ENCODE results near the gene PTPRC. TPM values are rescaled to one million over a fixed set of nuclear protein-coding genes. Genes with fewer than 3 reads are reported as not detected.

Gene PTPRC
- total RNA-seq, 1 donor from 2014 or later, result 17.1 TPM

DNA sequence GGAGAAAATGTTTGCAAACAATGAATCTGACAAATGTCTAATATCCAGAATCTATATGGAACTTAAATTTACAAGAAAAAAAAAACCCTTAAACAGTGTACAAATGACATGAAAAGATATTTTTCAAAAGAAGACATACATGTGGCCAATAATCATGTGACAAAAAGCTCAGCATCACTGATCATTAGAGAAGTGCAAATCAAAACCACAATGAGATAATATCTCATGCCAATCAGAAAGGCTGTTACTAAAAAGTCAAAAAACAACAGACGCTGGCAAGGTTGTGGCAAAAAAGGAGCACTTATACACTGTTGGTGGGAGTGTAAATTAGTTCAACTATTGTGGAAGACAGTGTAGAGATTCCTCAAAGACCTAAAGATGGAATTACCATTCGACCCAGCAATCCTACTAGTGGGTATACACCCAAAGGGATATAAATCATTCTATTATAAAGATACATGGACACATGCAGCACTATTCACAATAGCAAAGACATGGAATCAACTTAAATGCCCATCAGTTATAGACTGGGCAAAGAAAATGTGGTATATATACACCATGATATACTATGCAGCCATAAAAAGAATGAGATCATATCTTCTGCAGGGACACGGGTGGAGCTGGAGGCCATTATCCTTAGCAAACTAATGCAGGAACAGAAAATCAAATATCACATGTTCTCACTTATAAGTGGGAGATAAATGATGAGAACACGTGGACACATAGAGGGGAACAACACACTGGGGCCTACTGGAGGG is 123.2 kb downstream of the PTPRC start:
- DNase-seq, result no peak

DNA sequence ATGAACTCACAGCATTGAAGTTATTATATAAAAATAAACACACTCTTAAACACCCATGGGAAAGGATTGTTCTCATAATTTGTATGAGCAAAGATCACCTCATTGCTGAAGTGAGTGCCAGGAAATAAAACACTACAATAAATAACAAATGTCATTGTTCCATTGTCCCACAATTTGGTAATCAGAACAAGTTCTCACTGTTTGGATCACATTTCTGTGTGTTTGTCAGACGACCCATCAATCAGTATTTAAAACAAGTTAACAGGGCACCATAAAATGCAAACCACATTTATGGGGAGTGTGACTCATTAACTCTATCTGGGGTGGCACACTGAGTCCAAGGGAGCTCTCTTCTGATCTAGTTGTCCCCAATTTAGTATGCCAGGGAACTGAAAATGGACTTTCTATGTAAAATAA is 124.5 kb downstream of the PTPRC start:
- peak; percentile 3 for DNase-seq

DNA sequence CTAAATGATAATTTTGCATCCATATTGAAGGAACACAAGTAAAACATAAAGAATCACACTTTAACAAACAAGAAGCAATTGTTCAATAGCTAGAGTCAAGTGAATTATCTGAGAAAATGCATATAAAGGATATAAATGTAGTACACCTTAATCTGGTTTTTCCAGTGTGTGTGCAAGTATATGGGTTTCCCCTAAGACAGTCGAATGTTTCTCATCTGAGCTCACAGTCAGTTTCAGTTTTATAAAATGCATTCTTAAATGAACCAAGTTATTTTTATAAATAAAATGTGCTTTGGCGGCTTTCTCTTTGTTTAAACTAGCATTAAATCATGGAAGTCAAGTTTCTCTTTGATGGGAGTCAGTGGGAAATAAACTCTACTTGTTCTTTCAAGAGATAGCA is 125.9 kb downstream of the PTPRC start:
- no peak for DNase-seq

DNA sequence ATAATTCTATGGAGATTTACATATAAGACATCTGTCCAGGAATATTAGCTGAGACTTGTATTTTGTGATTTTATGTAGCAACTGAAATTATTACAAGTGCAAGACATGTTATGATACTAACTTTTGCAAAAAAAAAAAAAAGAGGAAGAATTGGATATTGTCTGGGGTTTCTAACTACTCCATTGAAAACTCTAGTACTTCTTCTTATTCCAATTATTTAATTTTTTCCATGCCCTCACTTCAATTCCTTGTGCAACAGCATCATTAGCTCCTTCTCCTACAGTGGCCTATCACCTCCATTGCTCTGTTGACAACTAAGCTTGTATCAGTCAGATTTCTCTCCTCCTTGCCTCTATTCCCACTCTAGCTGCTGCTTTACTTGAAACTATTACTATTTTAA is 126.6 kb downstream of the PTPRC start:
- no peak for DNase-seq

DNA sequence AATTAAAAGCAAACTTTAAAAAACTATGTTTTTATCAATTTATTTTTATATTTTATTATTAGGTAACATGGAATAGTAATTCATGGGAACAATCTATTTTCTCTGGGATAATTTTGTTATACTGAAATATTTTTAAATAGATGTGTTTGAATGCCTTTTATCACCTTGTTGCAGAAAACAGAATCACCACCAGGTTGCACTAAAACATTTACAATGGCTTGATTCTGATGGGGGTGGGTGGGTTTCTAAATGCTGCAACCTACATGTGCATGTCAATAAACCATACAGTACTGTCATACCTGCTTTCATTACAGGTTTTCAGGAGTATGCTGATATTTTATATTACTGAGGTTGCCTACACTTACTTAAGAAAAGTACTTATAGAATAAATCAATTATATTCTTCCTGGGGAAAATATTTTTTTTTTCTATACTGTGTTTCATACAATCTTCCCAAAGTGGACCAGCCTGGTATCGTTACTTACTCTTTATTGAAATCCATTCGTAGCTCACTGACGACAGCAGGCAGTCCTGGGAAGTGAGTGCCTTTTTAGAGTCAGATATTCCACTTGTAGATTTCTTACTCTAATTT is 132.8 kb downstream of the PTPRC start:
- DNase-seq, result peak; percentile 56

DNA sequence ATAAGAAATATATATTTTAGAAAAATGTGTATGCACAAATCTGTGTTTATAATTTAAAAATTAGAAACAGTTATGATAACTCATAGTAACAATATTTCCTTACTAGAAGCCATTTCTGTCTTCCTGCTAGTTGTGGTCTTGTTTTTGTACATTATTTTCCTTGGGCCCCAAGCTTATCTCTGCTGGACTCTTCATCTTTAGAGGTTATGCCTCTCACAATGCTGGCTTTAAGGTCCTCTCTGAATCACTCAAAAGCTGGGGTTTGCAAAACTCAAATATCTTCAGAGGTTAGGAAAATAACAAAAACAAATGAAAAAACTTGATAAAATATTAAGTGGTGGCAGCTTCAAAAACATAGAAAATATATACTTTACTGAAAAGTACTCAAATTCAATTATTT is 133.8 kb downstream of the PTPRC start:
- DNase-seq, result no peak

DNA sequence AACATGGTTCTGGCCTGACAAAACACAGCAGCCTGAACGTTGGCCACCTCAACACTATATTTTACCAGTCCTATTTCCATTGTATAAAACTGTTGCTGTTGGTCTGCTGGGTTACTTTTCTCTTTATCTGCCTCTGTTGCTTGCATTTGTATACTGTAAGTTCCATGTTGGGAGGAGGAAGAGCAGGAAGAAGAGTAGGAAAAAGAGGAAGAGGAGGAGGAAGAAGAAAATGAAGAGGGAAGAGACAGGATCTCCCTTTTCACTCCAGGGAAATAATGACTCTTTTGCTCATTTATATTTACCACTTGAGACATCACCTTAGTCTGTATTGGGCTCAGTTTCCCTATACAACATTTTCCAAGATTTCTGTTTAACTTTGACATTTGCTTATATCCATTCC is 134.2 kb downstream of the PTPRC start:
- no peak for DNase-seq

DNA sequence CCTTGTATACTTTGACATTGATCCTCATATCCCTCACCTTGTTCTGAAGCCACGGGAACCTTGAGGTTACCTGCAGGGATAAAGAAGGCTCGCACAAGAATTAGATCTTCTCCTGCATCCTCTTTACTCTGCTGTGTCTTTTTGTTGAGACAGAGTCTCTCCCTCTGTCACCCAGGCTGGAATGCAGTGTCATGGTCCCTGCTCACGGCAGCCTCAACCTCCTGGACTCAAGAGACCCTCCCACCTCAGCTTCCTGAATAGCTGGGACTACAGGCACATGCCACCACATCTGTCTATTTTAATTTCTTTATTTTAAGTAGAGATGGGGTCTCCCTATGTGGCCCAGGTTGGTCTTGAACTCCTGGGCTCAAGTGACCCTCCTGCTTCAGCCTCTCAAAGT is 134.7 kb downstream of the PTPRC start:
- DNase-seq, result no peak

DNA sequence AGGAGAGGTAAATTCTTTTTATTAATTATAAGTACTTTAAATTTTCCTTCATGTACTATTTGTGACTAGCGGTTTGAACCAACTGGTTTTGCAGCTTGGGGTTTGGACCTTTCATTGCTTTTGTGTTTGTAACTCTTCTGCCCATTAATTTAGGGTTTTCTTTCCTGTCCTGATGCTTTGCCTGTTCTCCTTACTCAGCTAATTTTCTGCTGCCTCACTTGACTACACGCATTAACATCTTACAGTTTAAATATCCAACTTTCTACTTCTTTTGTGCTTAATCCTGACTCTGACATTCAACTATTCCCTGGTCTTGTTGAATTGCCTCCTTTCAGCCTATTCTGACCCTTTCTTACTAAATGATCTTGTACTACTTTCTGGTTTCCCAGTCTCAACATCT is 135.6 kb downstream of the PTPRC start:
- DNase-seq, result no peak

DNA sequence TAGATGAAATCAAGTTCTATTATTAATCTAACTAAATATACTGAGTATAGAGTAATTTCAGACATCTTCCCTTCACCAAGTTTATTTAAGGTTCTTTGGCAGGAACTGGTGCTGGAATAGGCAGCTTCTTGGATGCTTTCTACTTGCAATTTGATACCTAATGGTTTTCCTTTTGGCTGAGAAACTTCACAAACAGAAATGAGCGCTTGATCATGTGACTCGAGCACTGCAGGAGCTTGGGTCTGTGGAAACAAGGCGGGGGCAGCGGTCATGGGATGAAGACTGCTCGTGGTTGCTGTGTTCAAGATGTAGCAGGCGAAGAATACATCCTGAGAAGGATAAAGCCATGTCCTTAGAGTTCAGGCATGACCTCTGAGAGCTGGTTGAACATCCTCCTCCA is 136.8 kb downstream of the PTPRC start:
- DNase-seq, result peak; percentile 3

DNA sequence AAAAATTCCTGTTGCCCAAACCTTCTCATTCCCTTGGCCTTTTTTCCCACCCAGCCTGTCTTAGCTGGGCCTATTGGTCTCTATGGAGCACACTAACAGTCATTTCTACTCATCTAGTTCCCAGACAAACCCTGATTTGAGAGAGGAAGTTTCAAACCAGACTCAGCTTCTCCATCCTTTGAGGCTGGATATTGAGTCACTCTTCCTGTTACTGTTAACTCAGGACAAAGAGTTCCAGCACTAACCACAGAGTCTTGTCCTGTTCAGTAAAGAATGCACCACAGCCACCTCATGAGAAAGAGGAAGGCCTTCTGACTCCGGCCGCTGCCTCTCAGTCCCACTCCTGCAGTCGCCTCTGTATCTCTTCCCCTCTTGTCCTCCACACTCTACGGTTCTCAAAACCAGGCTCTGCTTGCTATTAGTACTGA is 137.8 kb downstream of the PTPRC start:
- DNase-seq, result no peak

DNA sequence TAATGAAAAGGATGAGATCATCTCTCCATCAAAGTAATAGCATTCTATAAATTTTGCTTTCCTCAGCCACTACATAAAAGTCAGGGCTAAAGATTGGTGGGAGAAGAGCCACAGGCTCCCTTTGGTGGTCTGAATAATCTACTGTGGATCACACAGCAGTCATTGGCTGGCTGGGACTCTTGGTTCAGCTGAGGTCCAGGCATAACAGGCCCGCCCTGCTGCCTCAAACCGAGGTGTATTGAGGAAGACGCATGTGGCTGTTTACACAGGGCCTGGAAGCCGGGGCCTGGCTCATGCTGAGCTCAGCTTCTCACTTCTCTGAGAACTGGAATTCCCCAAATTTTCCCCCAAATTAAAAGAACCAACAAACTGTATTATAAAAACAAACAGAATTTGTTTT is 139.2 kb downstream of the PTPRC start:
- peak; percentile 2 for DNase-seq

DNA sequence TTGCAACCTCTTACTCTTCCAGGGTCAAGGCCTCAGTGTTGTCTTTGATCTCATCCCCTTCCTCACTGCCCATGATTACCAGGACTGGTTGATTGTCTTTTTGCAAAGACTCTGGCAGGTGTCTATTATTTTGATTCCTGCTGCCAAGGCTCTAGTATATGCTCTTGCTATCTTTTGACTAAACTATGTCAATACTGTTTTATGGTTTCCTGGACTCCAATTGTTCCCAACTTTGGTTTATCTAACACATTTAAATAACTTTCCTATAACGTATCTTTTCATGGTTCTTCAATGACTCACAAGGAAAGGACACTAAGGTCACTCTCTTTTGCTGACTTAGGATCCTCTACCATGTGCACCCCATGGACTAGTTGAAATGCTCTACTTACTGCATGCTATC is 141.5 kb downstream of the PTPRC start:
- no peak for DNase-seq

DNA sequence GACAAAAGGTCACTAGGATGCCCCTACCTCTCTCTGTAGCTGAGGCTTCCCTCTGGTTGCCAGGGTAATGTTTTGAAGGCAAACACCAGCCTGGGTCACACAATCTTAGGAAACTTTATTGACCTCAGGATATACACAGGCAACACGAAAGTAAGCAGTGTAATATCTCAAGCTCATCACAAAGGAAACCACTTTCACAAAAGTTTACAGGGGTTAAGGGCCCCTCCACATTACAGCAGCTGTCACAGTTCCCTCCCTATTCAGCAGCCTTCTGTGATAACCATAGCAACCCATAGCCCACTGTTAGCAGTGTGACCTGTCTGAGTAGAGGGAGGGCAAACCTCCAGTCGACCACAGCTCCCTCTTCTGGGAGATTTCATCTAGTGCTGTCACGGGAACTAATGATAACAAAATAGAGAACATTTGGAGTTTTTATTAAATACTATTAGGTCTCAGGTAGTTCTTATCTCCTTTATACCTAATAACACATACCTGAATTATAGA is 149.8 kb downstream of the PTPRC start:
- DNase-seq, result no peak

DNA sequence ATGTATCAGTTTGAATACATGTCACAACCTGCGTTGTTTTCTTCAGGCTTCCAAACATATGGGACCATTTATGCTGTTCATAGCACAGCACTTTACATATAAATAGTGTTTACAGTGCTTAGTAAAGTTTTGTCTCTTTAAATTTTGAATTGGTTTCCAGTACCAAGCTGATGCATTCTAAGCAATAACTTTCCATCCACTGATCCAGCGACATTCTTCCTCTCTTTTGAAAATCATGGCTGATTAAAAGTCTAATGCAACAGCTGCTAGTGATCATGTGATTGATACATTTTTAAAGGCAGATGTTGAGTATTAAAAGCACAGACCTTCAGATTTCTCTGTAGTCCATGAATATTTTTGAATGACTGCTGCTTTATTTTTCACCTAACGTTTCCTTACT is 154.9 kb downstream of the PTPRC start:
- peak; percentile 28 for DNase-seq

DNA sequence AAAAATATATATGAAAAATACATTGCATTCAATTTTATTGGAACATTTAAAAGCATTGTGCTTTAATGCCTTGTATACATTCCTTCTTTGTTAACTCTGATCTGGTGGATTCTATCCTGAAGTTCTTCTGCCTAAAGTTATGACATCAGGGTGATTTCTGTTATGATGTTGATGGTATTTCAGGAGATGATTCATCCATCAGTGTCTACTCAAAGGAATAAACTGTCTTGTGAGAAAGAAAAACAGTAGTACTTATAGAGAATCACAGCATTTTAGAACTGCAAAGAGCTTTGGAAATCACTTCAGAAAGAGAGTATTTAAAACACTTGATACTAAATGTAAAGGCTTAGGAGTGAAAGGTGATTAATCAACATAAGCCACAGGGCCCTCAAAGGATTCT is 155.7 kb downstream of the PTPRC start:
- DNase-seq, result peak; percentile 11

DNA sequence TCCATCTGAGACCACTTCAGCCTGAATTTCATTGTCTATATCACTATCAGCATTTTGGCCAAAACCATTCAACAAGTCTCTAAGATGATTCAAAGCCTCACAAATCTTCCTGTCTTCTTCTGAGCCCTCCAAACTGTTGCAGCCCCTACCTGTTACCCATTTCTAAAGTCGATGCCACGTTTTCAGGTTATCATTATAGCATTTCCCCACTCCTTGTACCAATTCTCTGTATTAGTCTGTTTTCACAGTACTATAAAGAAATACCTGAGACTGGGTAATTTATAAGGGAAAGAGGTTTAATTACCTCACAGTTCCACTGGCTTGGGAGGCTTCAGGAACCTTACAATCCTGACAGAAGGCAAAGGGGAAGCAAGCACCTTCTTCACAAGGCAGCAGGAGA is 158.8 kb downstream of the PTPRC start:
- DNase-seq, result no peak

DNA sequence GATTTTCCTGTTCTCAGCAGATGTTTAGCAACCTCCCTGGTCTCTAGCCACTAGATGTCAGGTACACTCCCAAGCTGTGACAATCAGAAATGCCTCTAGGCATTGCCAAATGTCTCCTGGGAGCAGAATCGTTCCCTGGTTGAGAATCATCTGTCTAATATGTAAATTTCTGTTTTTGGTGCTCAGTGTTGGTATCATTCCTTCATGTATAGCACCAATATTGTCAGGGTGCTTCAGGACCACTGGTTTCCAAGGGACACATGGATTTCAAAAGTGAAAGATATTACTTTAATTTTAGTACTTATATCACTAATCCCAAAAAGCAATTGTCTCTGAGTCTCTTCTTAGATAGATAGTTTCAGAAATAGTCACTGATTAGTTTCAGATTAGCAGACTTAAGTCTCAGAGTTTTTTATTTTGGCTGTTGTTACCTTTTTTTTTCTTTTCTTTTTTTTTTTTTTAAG is 160.1 kb downstream of the PTPRC start:
- no peak for DNase-seq

DNA sequence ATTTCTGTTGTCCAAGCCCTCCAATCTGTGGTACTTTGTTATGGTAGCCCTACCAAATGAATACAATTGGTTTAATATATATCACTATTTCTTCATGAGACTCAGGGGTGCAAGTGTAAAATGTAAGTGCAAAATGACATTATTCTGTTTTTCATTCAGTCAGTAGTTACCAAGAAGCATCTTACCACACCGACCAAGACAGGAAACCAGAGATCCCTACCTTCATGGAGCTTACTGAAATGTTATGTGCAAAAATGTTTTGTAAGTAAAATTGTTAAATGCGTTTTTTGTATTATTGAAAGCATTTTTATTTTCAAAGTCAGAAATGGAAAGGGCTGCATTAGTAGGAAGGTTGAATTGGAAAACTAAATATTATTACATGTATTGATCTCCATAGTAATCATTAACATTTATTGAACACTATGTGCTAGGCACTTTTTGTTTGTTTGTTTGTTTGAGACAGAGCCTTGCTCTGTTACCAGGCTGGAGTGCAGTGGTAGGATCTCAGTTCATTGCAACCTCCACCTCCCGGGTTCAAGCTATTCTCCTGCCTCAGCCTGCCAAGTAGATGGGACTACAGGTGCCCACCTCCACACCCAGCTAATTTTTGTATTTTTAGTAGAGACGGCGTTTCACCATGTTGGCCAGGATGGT is 166.8 kb downstream of the PTPRC start:
- DNase-seq, result no peak

DNA sequence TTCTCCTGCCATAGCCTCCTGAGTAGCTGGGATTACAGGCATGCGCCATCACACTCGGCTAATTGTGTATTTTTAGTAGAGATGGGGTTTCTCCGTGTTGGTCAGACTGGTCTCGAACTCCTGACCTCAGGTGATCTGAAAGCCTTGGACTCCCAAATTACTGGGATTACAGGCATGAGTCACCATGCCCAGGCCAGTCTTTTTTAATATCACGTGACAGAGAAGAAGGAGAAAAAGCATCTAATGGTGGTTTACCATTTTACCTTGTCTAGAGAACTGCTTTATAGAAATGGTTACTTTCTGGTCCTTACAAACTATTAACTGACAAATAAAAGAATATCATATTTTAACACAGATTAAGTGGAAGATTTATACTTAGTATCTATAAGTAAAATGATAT is 168.0 kb downstream of the PTPRC start:
- DNase-seq, result no peak
